Neuron (in vitro differentiated cells): Measurements from ENCODE around the gene RIPK3.

ENCODE experiments used
- H2AFZ ChIP-seq: one replicate; pipeline ENCODE4 v1.6.1; 2013; ENCODE audit warnings: low read depth, mild to moderate bottlenecking, inconsistent platforms, low read length, moderate library complexity
- H3K27me3 ChIP-seq: one replicate; pipeline ENCODE4 v1.6.1; 2013; ENCODE audit warnings: low read length; ENCODE audit not compliant: insufficient read depth
- H3K36me3 ChIP-seq: one replicate; pipeline ENCODE4 v1.6.1; 2013; ENCODE audit warnings: low read length; ENCODE audit not compliant: insufficient read depth
- H3K4me1 ChIP-seq: one replicate; pipeline ENCODE4 v1.6.1; 2013; ENCODE audit warnings: low read length; ENCODE audit not compliant: insufficient read depth
- H3K4me3 ChIP-seq: 2 replicates; pipeline ENCODE4 v1.5.1; 2013; ENCODE audit warnings: mild to moderate bottlenecking, low read length, moderate library complexity
- H3K9me3 ChIP-seq: one replicate; pipeline ENCODE4 v1.6.1; 2013; ENCODE audit warnings: low read length

Gene RIPK3

DNA sequence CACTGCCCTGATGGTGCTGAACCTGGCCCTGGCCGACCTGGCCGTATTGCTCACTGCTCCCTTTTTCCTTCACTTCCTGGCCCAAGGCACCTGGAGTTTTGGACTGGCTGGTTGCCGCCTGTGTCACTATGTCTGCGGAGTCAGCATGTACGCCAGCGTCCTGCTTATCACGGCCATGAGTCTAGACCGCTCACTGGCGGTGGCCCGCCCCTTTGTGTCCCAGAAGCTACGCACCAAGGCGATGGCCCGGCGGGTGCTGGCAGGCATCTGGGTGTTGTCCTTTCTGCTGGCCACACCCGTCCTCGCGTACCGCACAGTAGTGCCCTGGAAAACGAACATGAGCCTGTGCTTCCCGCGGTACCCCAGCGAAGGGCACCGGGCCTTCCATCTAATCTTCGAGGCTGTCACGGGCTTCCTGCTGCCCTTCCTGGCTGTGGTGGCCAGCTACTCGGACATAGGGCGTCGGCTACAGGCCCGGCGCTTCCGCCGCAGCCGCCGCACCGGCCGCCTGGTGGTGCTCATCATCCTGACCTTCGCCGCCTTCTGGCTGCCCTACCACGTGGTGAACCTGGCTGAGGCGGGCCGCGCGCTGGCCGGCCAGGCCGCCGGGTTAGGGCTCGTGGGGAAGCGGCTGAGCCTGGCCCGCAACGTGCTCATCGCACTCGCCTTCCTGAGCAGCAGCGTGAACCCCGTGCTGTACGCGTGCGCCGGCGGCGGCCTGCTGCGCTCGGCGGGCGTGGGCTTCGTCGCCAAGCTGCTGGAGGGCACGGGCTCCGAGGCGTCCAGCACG, 23.8 kb downstream of the RIPK3 start:
- Histone ChIP-seq H3K9me3 (no peaks in the 10 kb centered on the region), H3K4me1 (no peaks in the 10 kb centered on the region), H3K4me3 (no peak overlapping the region), H2AFZ (no peak overlapping the region), H3K27me3 (peaks cover 6% of the 10 kb centered on the region), H3K36me3 (peaks cover 4% of the 10 kb centered on the region)

DNA sequence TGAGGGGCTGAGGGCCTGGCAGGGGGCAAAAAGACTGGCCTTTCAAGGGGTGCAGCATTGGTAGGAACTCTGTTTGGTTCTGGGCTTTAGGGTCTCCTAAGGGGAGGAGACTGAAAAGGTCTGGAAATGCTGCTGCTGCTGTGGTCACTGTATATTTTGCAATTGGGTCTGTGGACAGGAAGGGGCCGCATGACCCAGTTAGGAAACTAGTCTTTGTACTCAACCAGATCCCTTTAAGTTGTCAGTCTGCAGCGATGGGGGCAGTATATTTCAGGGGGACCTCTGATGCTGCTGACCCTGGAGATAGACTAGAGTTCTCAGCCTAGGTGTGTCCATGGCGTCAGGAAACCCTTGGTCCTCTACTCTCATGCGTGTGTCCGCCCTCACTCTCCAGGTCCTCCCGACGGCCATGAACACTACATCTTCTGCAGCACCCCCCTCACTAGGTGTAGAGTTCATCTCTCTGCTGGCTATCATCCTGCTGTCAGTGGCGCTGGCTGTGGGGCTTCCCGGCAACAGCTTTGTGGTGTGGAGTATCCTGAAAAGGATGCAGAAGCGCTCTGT, 24.5 kb downstream of the RIPK3 start:
- peaks cover 4% of the 10 kb centered on the region for H3K36me3 ChIP-seq
- no peaks in the 10 kb centered on the region for H3K4me1 ChIP-seq
- H3K27me3 ChIP-seq = peaks cover 5% of the 10 kb centered on the region
- H3K9me3 ChIP-seq = no peaks in the 10 kb centered on the region
- no peak overlapping the region for H3K4me3 ChIP-seq
- H2AFZ ChIP-seq = no peak overlapping the region

- H3K4me3 ChIP-seq = no peak overlapping the region
- H3K27me3 ChIP-seq = no peaks in the 10 kb centered on the region
- H3K36me3 ChIP-seq = peaks cover 10% of the 10 kb centered on the region
Measured at GRCh38 chr14:24314377-24315193, 25.2 kb downstream of the RIPK3 start.

GRCh38 chr14:24313913-24314312, 25.9 kb downstream of the RIPK3 start:
- Histone ChIP-seq H3K4me3 (no peak overlapping the region), H2AFZ (no peak overlapping the region)

More at GRCh38 chr14:24314377-24315193, 25.2 kb downstream of the RIPK3 start:
- no peaks in the 10 kb centered on the region for H3K4me1 ChIP-seq
- no peak overlapping the region for H2AFZ ChIP-seq
- no peaks in the 10 kb centered on the region for H3K9me3 ChIP-seq

GRCh38 chr14:24312736-24313507, 26.9 kb downstream of the RIPK3 start:
- Histone ChIP-seq H3K4me3 (no peak overlapping the region), H3K4me1 (no peaks in the 10 kb centered on the region), H2AFZ (no peak overlapping the region), H3K27me3 (no peaks in the 10 kb centered on the region), H3K36me3 (peaks cover 11% of the 10 kb centered on the region), H3K9me3 (no peaks in the 10 kb centered on the region)

More at GRCh38 chr14:24313913-24314312, 25.9 kb downstream of the RIPK3 start:
- H3K9me3 ChIP-seq = no peaks in the 10 kb centered on the region
- H3K27me3 ChIP-seq = no peaks in the 10 kb centered on the region
- H3K36me3 ChIP-seq = peaks cover 10% of the 10 kb centered on the region
- no peaks in the 10 kb centered on the region for H3K4me1 ChIP-seq

DNA sequence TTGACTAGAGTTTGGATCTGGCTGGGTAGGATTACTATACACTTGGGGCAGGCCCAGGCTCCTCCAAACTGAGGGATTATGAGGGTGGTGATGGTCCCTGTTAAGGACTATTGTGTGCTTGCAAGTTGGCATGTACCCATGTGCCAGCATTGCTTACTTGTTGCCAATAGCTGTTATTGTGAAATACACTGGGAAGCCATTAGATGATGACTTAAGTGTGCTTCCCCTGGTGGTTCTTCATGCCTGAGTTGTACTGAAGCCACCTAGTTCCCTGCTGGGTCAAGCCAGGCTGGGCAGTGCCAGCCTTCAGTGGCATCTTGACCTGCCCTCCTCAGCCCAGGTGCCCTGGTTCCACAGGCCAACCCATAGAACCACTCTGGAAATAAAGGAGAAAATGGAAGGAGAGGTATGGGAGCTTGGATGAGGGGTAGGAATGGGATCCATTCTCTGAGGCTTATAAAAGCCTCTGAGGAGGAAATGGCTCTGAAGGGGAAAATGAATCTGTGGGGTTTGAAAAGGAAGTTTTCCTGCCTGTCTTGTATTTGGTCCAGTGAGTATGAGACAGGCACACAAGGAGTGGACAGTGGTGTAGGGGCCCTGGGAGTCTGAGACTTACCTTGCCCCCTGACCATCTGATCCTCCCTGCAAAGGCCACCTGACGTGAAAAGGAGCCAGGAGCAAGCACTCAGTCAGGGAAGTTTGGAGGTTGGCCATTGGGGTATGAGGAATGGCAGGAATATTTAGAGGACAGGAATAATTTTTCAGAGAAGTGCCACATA, 27.8 kb downstream of the RIPK3 start:
- Histone ChIP-seq H3K4me1 (no peaks in the 10 kb centered on the region), H3K4me3 (no peak overlapping the region), H3K27me3 (no peaks in the 10 kb centered on the region), H3K9me3 (no peaks in the 10 kb centered on the region), H2AFZ (no peak overlapping the region), H3K36me3 (peaks cover 19% of the 10 kb centered on the region)

DNA sequence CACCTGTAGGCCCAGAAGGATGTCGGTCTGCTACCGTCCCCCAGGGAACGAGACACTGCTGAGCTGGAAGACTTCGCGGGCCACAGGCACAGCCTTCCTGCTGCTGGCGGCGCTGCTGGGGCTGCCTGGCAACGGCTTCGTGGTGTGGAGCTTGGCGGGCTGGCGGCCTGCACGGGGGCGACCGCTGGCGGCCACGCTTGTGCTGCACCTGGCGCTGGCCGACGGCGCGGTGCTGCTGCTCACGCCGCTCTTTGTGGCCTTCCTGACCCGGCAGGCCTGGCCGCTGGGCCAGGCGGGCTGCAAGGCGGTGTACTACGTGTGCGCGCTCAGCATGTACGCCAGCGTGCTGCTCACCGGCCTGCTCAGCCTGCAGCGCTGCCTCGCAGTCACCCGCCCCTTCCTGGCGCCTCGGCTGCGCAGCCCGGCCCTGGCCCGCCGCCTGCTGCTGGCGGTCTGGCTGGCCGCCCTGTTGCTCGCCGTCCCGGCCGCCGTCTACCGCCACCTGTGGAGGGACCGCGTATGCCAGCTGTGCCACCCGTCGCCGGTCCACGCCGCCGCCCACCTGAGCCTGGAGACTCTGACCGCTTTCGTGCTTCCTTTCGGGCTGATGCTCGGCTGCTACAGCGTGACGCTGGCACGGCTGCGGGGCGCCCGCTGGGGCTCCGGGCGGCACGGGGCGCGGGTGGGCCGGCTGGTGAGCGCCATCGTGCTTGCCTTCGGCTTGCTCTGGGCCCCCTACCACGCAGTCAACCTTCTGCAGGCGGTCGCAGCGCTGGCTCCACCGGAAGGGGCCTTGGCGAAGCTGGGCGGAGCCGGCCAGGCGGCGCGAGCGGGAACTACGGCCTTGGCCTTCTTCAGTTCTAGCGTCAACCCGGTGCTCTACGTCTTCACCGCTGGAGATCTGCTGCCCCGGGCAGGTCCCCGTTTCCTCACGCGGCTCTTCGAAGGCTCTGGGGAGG, 28.9 kb downstream of the RIPK3 start, which contains the start of gene LTB4R:
TSS of gene LTB4R (plus strand) at position 857 of the 959 bp plus-strand sequence. CDS start 4,150 bp downstream, outside the sequence.
- Histone ChIP-seq H3K36me3 (peaks cover 26% of the 10 kb centered on the region), H3K4me3 (no peak within 1 kb of the TSS), H3K9me3 (no peaks in the 10 kb centered on the region), H2AFZ (no peak within 1 kb of the TSS), H3K27me3 (no peaks in the 10 kb centered on the region), H3K4me1 (no peaks in the 10 kb centered on the region)

DNA sequence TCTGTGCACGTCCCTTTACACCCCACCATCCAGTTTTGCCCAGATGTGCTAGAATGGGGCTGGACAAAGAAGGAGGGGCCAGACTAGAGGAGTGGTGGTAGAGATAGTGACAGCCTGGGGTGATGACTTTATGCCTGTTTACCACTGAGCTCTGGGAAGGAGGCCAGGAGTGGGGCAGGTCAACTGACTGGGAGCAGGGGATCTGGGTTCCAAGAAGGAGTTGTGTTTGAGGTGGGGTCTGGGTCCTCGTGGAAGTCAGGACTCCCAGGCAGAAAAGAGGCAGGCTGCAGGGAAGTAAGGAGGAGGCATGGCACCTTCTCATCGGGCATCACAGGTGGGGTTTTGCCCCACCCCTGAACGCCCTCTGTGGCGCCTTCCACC, 29.5 kb downstream of the RIPK3 start:
- H3K4me3 ChIP-seq = no peak overlapping the region
- H3K27me3 ChIP-seq = no peaks in the 10 kb centered on the region
- H3K36me3 ChIP-seq = peaks cover 33% of the 10 kb centered on the region
- no peaks in the 10 kb centered on the region for H3K4me1 ChIP-seq
- no peaks in the 10 kb centered on the region for H3K9me3 ChIP-seq
- H2AFZ ChIP-seq = no peak overlapping the region

DNA sequence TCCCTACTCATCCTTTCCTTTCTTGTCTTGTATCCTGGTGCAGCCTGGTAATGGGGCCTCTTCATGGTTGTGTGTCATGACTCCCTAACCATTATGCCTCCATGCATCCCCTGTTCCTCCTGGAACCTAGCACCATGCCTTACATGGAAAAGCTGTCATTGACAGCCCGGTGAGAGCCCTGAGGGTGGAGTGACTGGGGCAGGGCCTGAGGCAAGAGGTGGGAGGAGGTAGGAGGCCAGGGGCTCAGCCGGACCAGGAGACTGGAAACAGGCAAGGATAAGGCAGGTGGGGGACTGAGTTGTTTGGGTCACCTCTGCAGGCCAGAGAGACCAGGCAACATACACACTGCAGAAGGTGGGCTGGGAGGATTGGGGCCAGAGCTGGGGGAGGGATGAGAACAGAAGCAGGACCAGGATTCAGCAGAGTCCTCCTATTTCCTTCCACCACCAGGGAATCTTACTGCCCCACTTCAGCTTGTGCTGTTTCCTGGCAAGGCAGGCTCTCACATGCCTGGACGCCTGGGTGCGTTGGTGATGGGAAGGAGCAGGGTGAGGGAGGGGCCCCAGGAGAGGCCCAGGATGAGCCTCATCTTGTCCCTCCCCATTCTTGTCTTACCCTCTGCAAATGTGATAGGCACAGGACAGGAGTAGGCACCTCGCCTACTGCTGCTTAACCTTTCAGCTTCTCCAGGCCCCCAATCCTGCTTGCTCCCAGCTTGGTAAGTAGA, 30.1 kb downstream of the RIPK3 start, which contains the start of gene LTB4R2:
TSS of gene LTB4R2 (plus strand) at position 603 of the 727 bp plus-strand sequence. CDS start 525 bp downstream, outside the sequence.
- no peaks in the 10 kb centered on the region for H3K9me3 ChIP-seq
- H3K4me1 ChIP-seq = no peaks in the 10 kb centered on the region
- H3K27me3 ChIP-seq = no peaks in the 10 kb centered on the region
- no peak within 1 kb of the TSS for H3K4me3 ChIP-seq
- peaks cover 39% of the 10 kb centered on the region for H3K36me3 ChIP-seq
- H2AFZ ChIP-seq = no peak within 1 kb of the TSS

DNA sequence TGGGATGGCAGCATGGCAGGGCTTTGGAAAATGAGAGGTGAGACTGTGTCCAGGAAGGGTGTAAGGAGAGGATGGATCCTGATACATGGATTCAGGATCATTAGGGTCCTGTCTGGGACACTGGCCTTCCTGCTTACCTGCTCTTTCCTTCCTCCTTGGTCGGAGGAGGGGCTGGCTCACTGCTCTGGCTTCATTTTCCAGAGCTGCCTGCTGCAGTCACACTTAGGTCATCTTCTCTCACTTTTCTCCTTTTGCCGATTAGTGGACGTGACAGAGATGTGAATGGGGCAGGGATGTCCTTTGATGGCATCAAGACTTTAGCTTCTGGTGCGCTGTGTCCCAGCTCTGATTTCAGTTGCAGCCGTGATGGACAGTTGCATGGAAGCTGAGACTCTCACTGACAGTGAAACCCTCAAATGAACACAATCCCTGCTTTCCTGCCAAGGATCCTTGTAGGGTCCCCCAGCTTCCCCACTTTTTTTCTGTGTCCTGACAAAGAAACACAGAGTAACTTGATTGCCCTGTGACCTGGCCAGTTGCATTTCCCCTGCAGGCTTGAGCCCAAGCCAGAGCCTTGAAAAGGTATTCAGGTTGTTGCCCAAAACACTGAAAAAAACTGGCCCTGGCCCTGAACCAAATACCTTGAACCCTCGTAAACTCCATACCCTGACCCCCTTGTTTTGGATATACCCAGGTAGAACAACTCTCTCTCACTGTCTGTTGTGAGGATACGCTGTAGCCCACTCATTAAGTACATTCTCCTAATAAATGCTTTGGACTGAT, 31.3 kb downstream of the RIPK3 start:
- Histone ChIP-seq H2AFZ (no peak overlapping the region), H3K27me3 (no peaks in the 10 kb centered on the region), H3K9me3 (no peaks in the 10 kb centered on the region), H3K36me3 (peaks cover 50% of the 10 kb centered on the region), H3K4me1 (no peaks in the 10 kb centered on the region), H3K4me3 (no peak overlapping the region)
